K562 treated with DMSO at 1 percent for 4 hours (cell line): ENCODE results near the gene PRR23E. TPM values are rescaled to one million over a fixed set of nuclear protein-coding genes. Genes with fewer than 3 reads are reported as not detected.

Experiments used
- total RNA-seq: library from RNA; unstranded; fragments of 300-600 nt; gene quantifications from 2 replicates; pipeline ENCODE4 v1.2.3, GENCODE V29; 2022; ENCODE audit not compliant: insufficient read depth

PRR23E gene
- not detected in 2 replicates for total RNA-seq

GRCh38 chr3:127192576-127193232 lies at the start of gene PRR23E:
TSS of gene PRR23E (plus strand) at chr3:127193131. CDS start at chr3:127196686, 3,555 bp downstream.

Other genes with a start within 250 kb of the PRR23E start
- 38.0 and 53.5 TPM in 2 replicates for gene PLXNA1, start 210.0 kb upstream of the PRR23E start, total RNA-seq
- 2.0 TPM in 1 of 2 replicates, not detected in the other for gene PRR20G, start 94.9 kb downstream of the PRR23E start, total RNA-seq